ENCODE measurements around the gene RPIA. TPM values are rescaled to one million over a fixed set of nuclear protein-coding genes. Genes with fewer than 3 reads are reported as not detected.

RPIA gene
- total and polyA plus RNA-seq, 2 donors (not counting 1 experiment from before 2014, with no cell fraction given), result 6.4 to 9.4 TPM

DNA sequence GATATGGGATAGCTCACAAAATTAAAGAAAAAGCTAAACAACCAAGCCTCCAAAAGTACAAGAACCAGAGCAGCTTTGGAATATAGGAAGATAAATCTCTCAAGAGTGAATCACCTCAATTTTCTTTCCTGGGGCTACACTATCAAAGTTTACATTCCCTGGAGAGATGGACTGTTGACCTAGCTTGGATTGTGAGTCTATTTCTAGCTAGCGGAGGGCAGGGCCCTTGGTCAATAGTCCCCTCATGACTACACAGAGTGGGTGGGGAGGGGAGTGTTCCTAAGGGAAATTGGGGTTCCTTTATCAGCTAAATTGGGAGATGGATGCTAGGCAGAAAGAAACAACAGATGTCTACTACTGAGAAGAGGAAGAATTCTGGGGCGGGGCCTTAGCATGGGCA is 34.3 kb upstream of the RPIA start:
- no peak overlapping the region for H3K4me3 ChIP-seq (replicated peaks in 1 of 4; ENCODE audit: control extremely low read depth in 1 of 4, insufficient read depth in 1 of 4, low read depth in 3 of 4, low read length in 4 of 4)
- H4K20me1 ChIP-seq (ENCODE audit: control insufficient read depth, extremely low read depth, insufficient read depth, low read length), result no peaks in the 10 kb centered on the region
- H3K36me3 ChIP-seq (ENCODE audit: control insufficient read depth, insufficient read depth, low read length), result no peaks in the 10 kb centered on the region
- no peak overlapping the region for H3K4me2 ChIP-seq (ENCODE audit: extremely low read depth, insufficient read depth, low read length)
- no peaks in the 10 kb centered on the region for H3K79me2 ChIP-seq (ENCODE audit: control insufficient read depth, insufficient read depth, low read length)
- H2AFZ ChIP-seq (ENCODE audit: low read length), result no peak overlapping the region
- no peak for TF ChIP-seq EZH2 (IDR thresholded peaks at IDR 0.05; ENCODE audit: low read length, missing control alignments)
- TF ChIP-seq, protein P1, sequence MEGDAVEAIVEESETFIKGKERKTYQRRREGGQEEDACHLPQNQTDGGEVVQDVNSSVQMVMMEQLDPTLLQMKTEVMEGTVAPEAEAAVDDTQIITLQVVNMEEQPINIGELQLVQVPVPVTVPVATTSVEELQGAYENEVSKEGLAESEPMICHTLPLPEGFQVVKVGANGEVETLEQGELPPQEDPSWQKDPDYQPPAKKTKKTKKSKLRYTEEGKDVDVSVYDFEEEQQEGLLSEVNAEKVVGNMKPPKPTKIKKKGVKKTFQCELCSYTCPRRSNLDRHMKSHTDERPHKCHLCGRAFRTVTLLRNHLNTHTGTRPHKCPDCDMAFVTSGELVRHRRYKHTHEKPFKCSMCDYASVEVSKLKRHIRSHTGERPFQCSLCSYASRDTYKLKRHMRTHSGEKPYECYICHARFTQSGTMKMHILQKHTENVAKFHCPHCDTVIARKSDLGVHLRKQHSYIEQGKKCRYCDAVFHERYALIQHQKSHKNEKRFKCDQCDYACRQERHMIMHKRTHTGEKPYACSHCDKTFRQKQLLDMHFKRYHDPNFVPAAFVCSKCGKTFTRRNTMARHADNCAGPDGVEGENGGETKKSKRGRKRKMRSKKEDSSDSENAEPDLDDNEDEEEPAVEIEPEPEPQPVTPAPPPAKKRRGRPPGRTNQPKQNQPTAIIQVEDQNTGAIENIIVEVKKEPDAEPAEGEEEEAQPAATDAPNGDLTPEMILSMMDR (conservative IDR thresholded peaks at IDR 0.05 in 1 of 2, IDR thresholded peaks at IDR 0.05 in 1 of 2; ENCODE audit: low read depth in 1 of 2, low read length in 2 of 2), result no peak
- no peak overlapping the region for H3K27ac ChIP-seq (ENCODE audit: insufficient read depth, low read length)
- H3K9ac ChIP-seq (ENCODE audit: insufficient read depth, low read length), result no peak overlapping the region
- peak in 1 of 2 donors; percentile 37 for DNase-seq (ENCODE audit: low read depth in 2 of 2)
- peaks cover 17% of the 10 kb centered on the region for H3K4me1 ChIP-seq (ENCODE audit: control insufficient read depth, extremely low read depth, insufficient read depth, low read length)
- H3K9me3 ChIP-seq (ENCODE audit: control insufficient read depth, insufficient read depth, low read depth, low read length), result no peaks in the 10 kb centered on the region
- no peaks in the 10 kb centered on the region for H3K27me3 ChIP-seq (ENCODE audit: control insufficient read depth, insufficient read depth, low read length)

DNA sequence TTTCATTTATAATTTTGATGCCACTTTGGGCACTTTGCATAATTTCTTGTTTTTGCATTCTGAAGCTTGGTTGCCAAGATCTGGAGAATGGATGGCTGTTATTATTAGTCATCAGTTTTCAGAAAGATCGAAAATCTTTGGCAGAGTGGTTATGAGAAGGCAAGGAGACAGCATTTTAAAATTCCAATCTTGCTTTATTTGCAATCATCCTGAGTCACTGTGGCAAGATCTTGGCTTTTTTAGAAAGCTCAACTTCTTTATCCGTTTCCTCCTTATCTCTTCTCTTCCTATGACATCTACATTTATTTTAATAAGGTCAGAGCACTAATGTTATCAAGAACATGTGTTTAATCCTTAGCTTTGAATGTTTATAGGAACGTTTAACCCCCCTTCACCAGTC is 33.1 kb upstream of the RPIA start:
- DNase-seq (ENCODE audit: low read depth in 2 of 2), result peak; percentile 68 to 71
- no peak overlapping the region for H3K4me3 ChIP-seq (replicated peaks in 1 of 4; ENCODE audit: control extremely low read depth in 1 of 4, insufficient read depth in 1 of 4, low read depth in 3 of 4, low read length in 4 of 4)
- no peaks in the 10 kb centered on the region for H4K20me1 ChIP-seq (ENCODE audit: control insufficient read depth, extremely low read depth, insufficient read depth, low read length)
- no peaks in the 10 kb centered on the region for H3K36me3 ChIP-seq (ENCODE audit: control insufficient read depth, insufficient read depth, low read length)
- H3K4me2 ChIP-seq (ENCODE audit: extremely low read depth, insufficient read depth, low read length), result no peak overlapping the region
- H3K4me1 ChIP-seq (ENCODE audit: control insufficient read depth, extremely low read depth, insufficient read depth, low read length), result peaks cover 17% of the 10 kb centered on the region
- peak overlapping the region; percentile 29 for H3K27ac ChIP-seq (ENCODE audit: insufficient read depth, low read length)
- no peaks in the 10 kb centered on the region for H3K9me3 ChIP-seq (ENCODE audit: control insufficient read depth, insufficient read depth, low read depth, low read length)
- no peak overlapping the region for H3K9ac ChIP-seq (ENCODE audit: insufficient read depth, low read length)
- no peaks in the 10 kb centered on the region for H3K79me2 ChIP-seq (ENCODE audit: control insufficient read depth, insufficient read depth, low read length)
- H3K27me3 ChIP-seq (ENCODE audit: control insufficient read depth, insufficient read depth, low read length), result peaks cover 2% of the 10 kb centered on the region
- TF ChIP-seq, protein P1 (conservative IDR thresholded peaks at IDR 0.05 in 1 of 2, IDR thresholded peaks at IDR 0.05 in 1 of 2; ENCODE audit: low read depth in 1 of 2, low read length in 2 of 2), result no peak
- TF ChIP-seq EZH2 (IDR thresholded peaks at IDR 0.05; ENCODE audit: low read length, missing control alignments), result no peak
- H2AFZ ChIP-seq (ENCODE audit: low read length), result no peak overlapping the region

DNA sequence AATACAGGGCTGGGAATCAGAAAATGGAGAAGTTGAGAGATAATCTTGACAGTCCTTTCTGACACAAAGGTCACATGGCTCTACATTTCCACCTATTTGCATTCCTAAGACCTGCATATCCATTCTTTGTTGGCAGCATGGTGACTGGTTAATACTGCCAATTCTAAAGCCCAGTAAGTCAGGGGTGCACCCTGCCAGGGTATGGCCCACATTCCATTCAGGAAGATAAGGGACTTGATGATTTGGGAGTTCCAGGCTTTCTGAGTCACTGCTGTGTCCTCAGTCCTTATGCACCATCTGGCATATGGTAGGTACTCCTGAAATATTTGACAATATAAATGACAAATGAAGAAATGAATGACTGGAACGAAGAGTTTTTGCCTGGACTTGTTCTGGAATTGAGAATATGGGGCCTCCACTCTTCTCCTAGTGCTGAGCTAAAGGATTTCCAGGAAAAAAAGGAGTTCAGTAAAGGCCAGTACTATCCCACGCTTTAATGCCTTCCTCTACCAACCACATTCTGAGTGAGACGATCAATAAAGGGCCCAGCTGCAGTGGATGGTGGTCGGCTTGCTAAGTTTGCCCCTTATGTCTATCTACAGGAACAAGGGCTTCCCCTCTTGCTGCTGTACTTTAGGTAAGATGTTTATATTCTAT is 32.5 kb upstream of the RPIA start:
- Histone ChIP-seq H3K79me2 (ENCODE audit: control insufficient read depth, insufficient read depth, low read length) (no peaks in the 10 kb centered on the region), H4K20me1 (ENCODE audit: control insufficient read depth, extremely low read depth, insufficient read depth, low read length) (no peaks in the 10 kb centered on the region), H3K4me3 (replicated peaks in 1 of 4; ENCODE audit: control extremely low read depth in 1 of 4, insufficient read depth in 1 of 4, low read depth in 3 of 4, low read length in 4 of 4) (no peak overlapping the region), H3K27ac (ENCODE audit: insufficient read depth, low read length) (peak overlapping the region; percentile 29), H3K9me3 (ENCODE audit: control insufficient read depth, insufficient read depth, low read depth, low read length) (no peaks in the 10 kb centered on the region), H3K9ac (ENCODE audit: insufficient read depth, low read length) (no peak overlapping the region), H2AFZ (ENCODE audit: low read length) (peak overlapping the region; percentile 25), H3K4me2 (ENCODE audit: extremely low read depth, insufficient read depth, low read length) (peak overlapping the region; percentile 42), H3K4me1 (ENCODE audit: control insufficient read depth, extremely low read depth, insufficient read depth, low read length) (peaks cover 17% of the 10 kb centered on the region), H3K36me3 (ENCODE audit: control insufficient read depth, insufficient read depth, low read length) (no peaks in the 10 kb centered on the region), H3K27me3 (ENCODE audit: control insufficient read depth, insufficient read depth, low read length) (peaks cover 2% of the 10 kb centered on the region)
- TF ChIP-seq EZH2 (IDR thresholded peaks at IDR 0.05; ENCODE audit: low read length, missing control alignments), result no peak
- TF ChIP-seq, protein P1 (conservative IDR thresholded peaks at IDR 0.05 in 1 of 2, IDR thresholded peaks at IDR 0.05 in 1 of 2; ENCODE audit: low read depth in 1 of 2, low read length in 2 of 2), result no peak
- peak; percentile 11 to 68 for DNase-seq (ENCODE audit: low read depth in 2 of 2)
